ENCODE measurements around the gene INF2. TPM values are rescaled to one million over a fixed set of nuclear protein-coding genes. Genes with fewer than 3 reads are reported as not detected.
"Not testable (repeated sequence)": the region's sequence is repeated elsewhere in the genome, so short reads cannot be mapped to it uniquely, and the experiment has no call there.

INF2 gene
- total and polyA plus RNA-seq, 2 experiments from 2014 or later = 36.7 to 75.5 TPM

DNA sequence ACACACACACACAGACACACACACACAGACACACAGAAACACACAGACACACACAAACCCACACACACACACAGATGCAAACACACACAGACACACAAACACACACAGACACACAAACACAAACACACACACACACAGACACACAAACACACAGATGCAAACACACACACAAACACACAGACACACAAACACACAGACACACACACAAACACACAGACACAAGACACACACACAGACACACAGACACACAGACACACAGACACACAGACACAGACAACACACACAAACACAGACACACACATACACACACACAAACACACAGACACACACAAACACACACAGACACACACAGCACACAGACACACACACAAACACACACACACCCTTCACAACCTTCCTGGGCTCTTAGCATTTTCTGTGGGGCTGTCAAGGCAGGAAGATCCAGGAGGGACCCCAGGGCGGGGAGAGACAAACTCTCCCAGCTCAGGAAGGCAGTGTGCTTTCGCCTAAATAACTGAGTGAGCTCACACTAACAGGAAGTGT, 24.2 kb upstream of the INF2 start (continued):
- TF ChIP-seq CTCF (conservative IDR thresholded peaks at IDR 0.05; ENCODE audit: low read depth in 2 of 2) (no peak), EZH2 (IDR thresholded peaks at IDR 0.05; ENCODE audit: low read depth, unreplicated experiment) (no peak), JUNB (IDR thresholded peaks at IDR 0.05; ENCODE audit: unreplicated experiment) (no peak)

DNA sequence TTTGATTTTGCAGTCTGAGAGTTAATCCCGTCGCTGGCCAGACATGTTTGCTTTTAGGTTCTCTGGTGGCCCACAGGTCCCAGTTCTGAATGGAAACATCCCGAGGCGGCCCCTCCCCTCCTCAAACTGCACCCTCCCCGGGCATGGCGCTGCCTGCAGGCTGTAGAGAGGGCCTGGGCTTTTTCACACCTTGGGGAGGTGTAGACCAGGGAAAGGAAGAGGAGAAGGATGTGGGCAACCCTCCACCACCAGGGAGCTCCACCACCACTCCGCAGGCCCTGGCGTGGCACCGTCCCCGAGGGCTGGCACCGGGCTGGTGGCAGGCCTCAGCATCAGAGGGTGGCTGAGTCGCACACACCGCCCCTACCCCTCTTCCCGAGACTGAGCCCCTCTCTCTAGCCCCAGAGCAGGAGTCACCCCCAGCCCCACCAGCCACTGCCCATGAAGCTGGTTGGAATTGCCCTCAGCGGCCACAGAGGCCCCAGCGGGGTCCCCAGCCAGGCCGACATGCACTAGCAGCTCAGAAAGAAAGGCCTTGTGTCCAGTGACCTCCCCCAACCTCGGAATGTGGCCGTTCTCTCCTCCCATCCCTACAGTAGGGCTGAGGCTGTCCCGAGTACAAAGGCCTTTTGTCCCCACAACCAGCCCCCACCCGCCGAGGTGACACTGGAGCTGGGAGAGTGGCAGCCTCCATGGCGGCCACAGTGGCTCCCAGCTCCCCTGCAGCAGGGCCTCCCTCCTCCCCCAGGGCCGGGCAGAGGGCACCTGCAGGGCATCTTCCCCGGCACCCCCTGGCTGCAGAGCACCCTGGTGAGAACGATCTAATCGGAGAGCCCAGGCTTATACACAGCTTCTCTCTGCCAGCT, 23.5 kb upstream of the INF2 start:
- TF ChIP-seq, protein P1, sequence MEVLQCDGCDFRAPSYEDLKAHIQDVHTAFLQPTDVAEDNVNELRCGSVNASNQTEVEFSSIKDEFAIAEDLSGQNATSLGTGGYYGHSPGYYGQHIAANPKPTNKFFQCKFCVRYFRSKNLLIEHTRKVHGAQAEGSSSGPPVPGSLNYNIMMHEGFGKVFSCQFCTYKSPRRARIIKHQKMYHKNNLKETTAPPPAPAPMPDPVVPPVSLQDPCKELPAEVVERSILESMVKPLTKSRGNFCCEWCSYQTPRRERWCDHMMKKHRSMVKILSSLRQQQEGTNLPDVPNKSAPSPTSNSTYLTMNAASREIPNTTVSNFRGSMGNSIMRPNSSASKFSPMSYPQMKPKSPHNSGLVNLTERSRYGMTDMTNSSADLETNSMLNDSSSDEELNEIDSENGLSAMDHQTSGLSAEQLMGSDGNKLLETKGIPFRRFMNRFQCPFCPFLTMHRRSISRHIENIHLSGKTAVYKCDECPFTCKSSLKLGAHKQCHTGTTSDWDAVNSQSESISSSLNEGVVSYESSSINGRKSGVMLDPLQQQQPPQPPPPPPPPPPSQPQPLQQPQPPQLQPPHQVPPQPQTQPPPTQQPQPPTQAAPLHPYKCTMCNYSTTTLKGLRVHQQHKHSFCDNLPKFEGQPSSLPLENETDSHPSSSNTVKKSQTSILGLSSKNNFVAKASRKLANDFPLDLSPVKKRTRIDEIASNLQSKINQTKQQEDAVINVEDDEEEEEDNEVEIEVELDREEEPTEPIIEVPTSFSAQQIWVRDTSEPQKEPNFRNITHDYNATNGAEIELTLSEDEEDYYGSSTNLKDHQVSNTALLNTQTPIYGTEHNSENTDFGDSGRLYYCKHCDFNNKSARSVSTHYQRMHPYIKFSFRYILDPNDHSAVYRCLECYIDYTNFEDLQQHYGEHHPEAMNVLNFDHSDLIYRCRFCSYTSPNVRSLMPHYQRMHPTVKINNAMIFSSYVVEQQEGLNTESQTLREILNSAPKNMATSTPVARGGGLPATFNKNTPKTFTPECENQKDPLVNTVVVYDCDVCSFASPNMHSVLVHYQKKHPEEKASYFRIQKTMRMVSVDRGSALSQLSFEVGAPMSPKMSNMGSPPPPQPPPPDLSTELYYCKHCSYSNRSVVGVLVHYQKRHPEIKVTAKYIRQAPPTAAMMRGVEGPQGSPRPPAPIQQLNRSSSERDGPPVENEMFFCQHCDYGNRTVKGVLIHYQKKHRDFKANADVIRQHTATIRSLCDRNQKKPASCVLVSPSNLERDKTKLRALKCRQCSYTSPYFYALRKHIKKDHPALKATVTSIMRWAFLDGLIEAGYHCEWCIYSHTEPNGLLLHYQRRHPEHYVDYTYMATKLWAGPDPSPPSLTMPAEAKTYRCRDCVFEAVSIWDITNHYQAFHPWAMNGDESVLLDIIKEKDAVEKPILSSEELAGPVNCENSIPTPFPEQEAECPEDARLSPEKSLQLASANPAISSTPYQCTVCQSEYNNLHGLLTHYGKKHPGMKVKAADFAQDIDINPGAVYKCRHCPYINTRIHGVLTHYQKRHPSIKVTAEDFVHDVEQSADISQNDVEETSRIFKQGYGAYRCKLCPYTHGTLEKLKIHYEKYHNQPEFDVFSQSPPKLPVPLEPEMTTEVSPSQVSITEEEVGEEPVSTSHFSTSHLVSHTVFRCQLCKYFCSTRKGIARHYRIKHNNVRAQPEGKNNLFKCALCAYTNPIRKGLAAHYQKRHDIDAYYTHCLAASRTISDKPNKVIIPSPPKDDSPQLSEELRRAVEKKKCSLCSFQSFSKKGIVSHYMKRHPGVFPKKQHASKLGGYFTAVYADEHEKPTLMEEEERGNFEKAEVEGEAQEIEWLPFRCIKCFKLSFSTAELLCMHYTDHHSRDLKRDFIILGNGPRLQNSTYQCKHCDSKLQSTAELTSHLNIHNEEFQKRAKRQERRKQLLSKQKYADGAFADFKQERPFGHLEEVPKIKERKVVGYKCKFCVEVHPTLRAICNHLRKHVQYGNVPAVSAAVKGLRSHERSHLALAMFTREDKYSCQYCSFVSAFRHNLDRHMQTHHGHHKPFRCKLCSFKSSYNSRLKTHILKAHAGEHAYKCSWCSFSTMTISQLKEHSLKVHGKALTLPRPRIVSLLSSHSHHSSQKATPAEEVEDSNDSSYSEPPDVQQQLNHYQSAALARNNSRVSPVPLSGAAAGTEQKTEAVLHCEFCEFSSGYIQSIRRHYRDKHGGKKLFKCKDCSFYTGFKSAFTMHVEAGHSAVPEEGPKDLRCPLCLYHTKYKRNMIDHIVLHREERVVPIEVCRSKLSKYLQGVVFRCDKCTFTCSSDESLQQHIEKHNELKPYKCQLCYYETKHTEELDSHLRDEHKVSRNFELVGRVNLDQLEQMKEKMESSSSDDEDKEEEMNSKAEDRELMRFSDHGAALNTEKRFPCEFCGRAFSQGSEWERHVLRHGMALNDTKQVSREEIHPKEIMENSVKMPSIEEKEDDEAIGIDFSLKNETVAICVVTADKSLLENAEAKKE (CRISPR knock-in tag; IDR thresholded peaks at IDR 0.05) = no peak
- peak; percentile 26 to 55; a peak in 2 of 4 replicates for TF ChIP-seq CTCF (conservative IDR thresholded peaks at IDR 0.05; ENCODE audit: low read depth in 2 of 2)
- Histone ChIP-seq H3K27me3 (ENCODE audit: insufficient read depth) (no peaks in the 10 kb centered on the region), H3F3A (replicated peaks; ENCODE audit: low read depth) (no peaks in the 10 kb centered on the region), H3K79me2 (replicated peaks; ENCODE audit: insufficient read depth) (no peaks in the 10 kb centered on the region), H2AFZ (peak overlapping the region; percentile 63; the same call in 1 of the 2 replicates), H4K20me1 (replicated peaks; ENCODE audit: insufficient read depth) (no peaks in the 10 kb centered on the region), H3K4me2 (no peak overlapping the region), H3K27ac (ENCODE audit: low read depth) (no peak overlapping the region), H3K4me1 (ENCODE audit: insufficient read depth) (peaks cover 10% of the 10 kb centered on the region), H3K36me3 (ENCODE audit: insufficient read depth) (no peaks in the 10 kb centered on the region), H3K4me3 (no peak overlapping the region), H3K9me2 (ENCODE audit: insufficient read depth) (no peaks in the 10 kb centered on the region)
- DNase-seq (ENCODE audit: low spot score) (peak; percentile 54), ATAC-seq (peak; percentile 76)
- Mint-ChIP-seq H3K27ac (no peak overlapping the region), H3K36me3 (ENCODE audit: low read depth) (no peaks in the 10 kb centered on the region; the same call in 2 of the 3 replicates), H3K4me3 (no peak overlapping the region), H3K4me1 (peaks cover 12% of the 10 kb centered on the region), H3K9me3 (peaks cover 6% of the 10 kb centered on the region; the same call in 2 of the 3 replicates), H3K27me3 (ENCODE audit: insufficient read depth, low read depth, poor library complexity) (peaks cover 12% of the 10 kb centered on the region)

- not testable (repeated sequence) for H3K36me3 Mint-ChIP-seq (ENCODE audit: low read depth); H3K4me3 Mint-ChIP-seq; DNase-seq (ENCODE audit: low spot score); ATAC-seq; H3K9me2 ChIP-seq (ENCODE audit: insufficient read depth); H3K27me3 ChIP-seq (ENCODE audit: insufficient read depth); H3K27ac ChIP-seq (ENCODE audit: low read depth); H3K79me2 ChIP-seq (replicated peaks; ENCODE audit: insufficient read depth); H3K36me3 ChIP-seq (ENCODE audit: insufficient read depth); H3K9me3 Mint-ChIP-seq; H3K27me3 Mint-ChIP-seq (ENCODE audit: insufficient read depth, low read depth, poor library complexity); H4K20me1 ChIP-seq (replicated peaks; ENCODE audit: insufficient read depth); H3F3A ChIP-seq (replicated peaks; ENCODE audit: low read depth); H3K4me2 ChIP-seq; H3K4me3 ChIP-seq; H3K27ac Mint-ChIP-seq; H3K4me1 ChIP-seq (ENCODE audit: insufficient read depth)
- H3K4me1 Mint-ChIP-seq = peaks cover 11% of the 10 kb centered on the region
- 0 out of 2 replicates have a peak overlapping the region, but pooled peaks have one; percentile 63 for H2AFZ ChIP-seq
These were observed 22.9 kb upstream of the INF2 start for GRCh38 chr14:104666523-104666895.
